Sigmoid colon (tissue), 4 donors: Measurements from ENCODE around the gene SLC66A1.

Source experiments
- EP300 ChIP-seq, 4 donors: sonication (generic); formaldehyde crosslinking; IDR thresholded peaks; one replicate each; pipeline ENCODE4 v1.6.1; 2017; ENCODE audit warnings: antibody characterized with exemption in 4 of 4
- TF ChIP-seq, protein P1 (sequence below), 4 experiments: fragments of 450-650 bp in 3 of 4; fragments of 200-600 bp in 1 of 4; IDR thresholded peaks; one replicate each; pipeline ENCODE4 v1.5.1; 2016 to 2019; ENCODE audit warnings: antibody characterized with exemption in 4 of 4, mild to moderate bottlenecking in 3 of 4, moderate library complexity in 2 of 4

- TF ChIP-seq EP300 (IDR thresholded peaks at IDR 0.05), result no peak
- TF ChIP-seq, protein P1, sequence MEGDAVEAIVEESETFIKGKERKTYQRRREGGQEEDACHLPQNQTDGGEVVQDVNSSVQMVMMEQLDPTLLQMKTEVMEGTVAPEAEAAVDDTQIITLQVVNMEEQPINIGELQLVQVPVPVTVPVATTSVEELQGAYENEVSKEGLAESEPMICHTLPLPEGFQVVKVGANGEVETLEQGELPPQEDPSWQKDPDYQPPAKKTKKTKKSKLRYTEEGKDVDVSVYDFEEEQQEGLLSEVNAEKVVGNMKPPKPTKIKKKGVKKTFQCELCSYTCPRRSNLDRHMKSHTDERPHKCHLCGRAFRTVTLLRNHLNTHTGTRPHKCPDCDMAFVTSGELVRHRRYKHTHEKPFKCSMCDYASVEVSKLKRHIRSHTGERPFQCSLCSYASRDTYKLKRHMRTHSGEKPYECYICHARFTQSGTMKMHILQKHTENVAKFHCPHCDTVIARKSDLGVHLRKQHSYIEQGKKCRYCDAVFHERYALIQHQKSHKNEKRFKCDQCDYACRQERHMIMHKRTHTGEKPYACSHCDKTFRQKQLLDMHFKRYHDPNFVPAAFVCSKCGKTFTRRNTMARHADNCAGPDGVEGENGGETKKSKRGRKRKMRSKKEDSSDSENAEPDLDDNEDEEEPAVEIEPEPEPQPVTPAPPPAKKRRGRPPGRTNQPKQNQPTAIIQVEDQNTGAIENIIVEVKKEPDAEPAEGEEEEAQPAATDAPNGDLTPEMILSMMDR (IDR thresholded peaks at IDR 0.05), result no peak
These were observed 7.1 kb downstream of the SLC66A1 start for GRCh38 chr1:19319196-19319595.
